Ovary (tissue), 9 donors: ENCODE data around the gene MED7. TPM values are rescaled to one million over a fixed set of nuclear protein-coding genes. Genes with fewer than 3 reads are reported as not detected.

Experiments
- DNase-seq, 5 donors: peaks; one replicate each; pipeline ENCODE4 v3.0.0-alpha.2; 2019 to 2020
- H3K27ac ChIP-seq, 2 donors: fragments of 200-600 bp; one replicate each; pipeline versions ENCODE4 v1.5.1 to v1.8.0; 2019 to 2022
- H3K27me3 ChIP-seq: fragments of 200-600 bp; one replicate; pipeline ENCODE4 v1.8.0; 2022
- H3K36me3 ChIP-seq: fragments of 200-600 bp; sonication (generic); one replicate; pipeline ENCODE4 v1.5.1; 2019
- H3K4me1 ChIP-seq: one replicate; pipeline ENCODE4 v1.8.1; 2013; ENCODE audit warnings: mild to moderate bottlenecking, moderate library complexity; ENCODE audit not compliant: insufficient read depth
- H3K4me3 ChIP-seq: fragments of 200-600 bp; sonication (generic); one replicate; pipeline ENCODE4 v1.5.1; 2017
- H3K9me3 ChIP-seq, 2 donors: fragments of 200-600 bp in 1 of 2; sonication (generic) in 1 of 2; one replicate each; pipeline versions ENCODE4 v1.5.1 to v1.8.1; 2013 to 2019; ENCODE audit warnings: mild to moderate bottlenecking in 1 of 2, moderate library complexity in 1 of 2
- CTCF ChIP-seq, 3 donors: fragments of 450-650 bp in 2 of 3; fragments of 200-600 bp in 1 of 3; IDR thresholded peaks; one replicate each; pipeline versions ENCODE4 v1.5.1 to v1.8.0; 2016 to 2022; ENCODE audit warnings: antibody characterized with exemption in 3 of 3, mild to moderate bottlenecking in 1 of 3
- EP300 ChIP-seq: sonication (generic); formaldehyde crosslinking; IDR thresholded peaks from one replicate; pipeline ENCODE4 v1.6.1; 2017; ENCODE audit warnings: antibody characterized with exemption
- POLR2A ChIP-seq: fragments of 450-650 bp; IDR thresholded peaks from one replicate; pipeline ENCODE4 v1.6.1; 2017; ENCODE audit warnings: antibody characterized with exemption, mild to moderate bottlenecking, moderate library complexity
- WGBS, 3 donors: extraction: QIAGEN DNeasy Blood & Tissue Kit in 1 of 3; methylation state at CpG; one replicate each; pipeline versions ENCODE4 v1.1.5 to v1.1.7; 2013 to 2017; 5-methylcytosine and 5-hydroxymethylcytosine counted together
- intact Hi-C, 4 donors: fragments of 100-400 bp; cut with DNase I; formaldehyde crosslinking; loops; one replicate each; pipeline versions ENCODE4 v1.11.0 to v1.15.1; 2022 to 2023
- polyA plus RNA-seq, 2 donors: library from polyadenylated mRNA; stranded (reverse); fragments of 200-250 nt in 1 of 2; fragments of 350-450 nt in 1 of 2; fragmentation: Illumina TruSeq in 1 of 2; extraction: RNeasy Lipid Tissue Mini Kit (QIAGEN cat#74804) in 1 of 2; gene quantifications; one replicate each; pipeline ENCODE4 v1.2.3, GENCODE V29; 2013 to 2014
- total RNA-seq, 7 donors: library from RNA; depleted of rRNA in 2 of 7; stranded (reverse); fragments of >200 nt in 2 of 7; fragmentation: NEBNext Ultra II Directional in 3 of 7; extraction: Animal tissue kit (Norgen Biotek cat#: 25700) in 3 of 7; gene quantifications; one replicate each; pipeline versions ENCODE4 v1.1.0 to v1.2.4, GENCODE V29; 2016 to 2023
- donor health status: DM: no; HTN: no; CAD: no; lungs with moderate emphysema.
- donor health status: DM: no; HTN: no; CAD: no.
- donor health status: Bipolar disorder and iron deficiency.
- donor health status: DM: yes; HTN: yes; CAD: no.
- donor health status: DM: no; HTN: no; CAD: no.
- donor health status: DM: yes; HTN: yes; CAD: no.

MED7 gene
- total and polyA plus RNA-seq, 9 donors: 7.7 to 15.1 (median 11.5) TPM

GRCh38 chr5:157180374-157181264, 38.0 kb upstream of the MED7 start, which contains the start of gene ITK:
Gene ITK (plus strand): TSS chr5:157180840. CDS start chr5:157180978, 138 bp downstream.
- no peak for TF ChIP-seq POLR2A
- no peak for TF ChIP-seq CTCF (IDR thresholded peaks at IDR 0.05)
- TF ChIP-seq EP300: no peak
- no peak for DNase-seq
- intact Hi-C loops: no loop called here
- H3K27me3 ChIP-seq: no peaks in the 10 kb centered on the region
- no peaks in the 10 kb centered on the region for H3K36me3 ChIP-seq
- no peak within 1 kb of the TSS for H3K27ac ChIP-seq
- 63 to 75% (median 66%) methylated on average over 8 of the region's 8 CpGs for WGBS, 3 donors
- no peak within 1 kb of the TSS for H3K4me3 ChIP-seq
- H3K9me3 ChIP-seq: no peaks in the 10 kb centered on the region
- H3K4me1 ChIP-seq: no peaks in the 10 kb centered on the region

- no peak for DNase-seq
- Histone ChIP-seq H3K36me3 (no peaks in the 10 kb centered on the region), H3K4me3 (no peak overlapping the region), H3K27me3 (no peaks in the 10 kb centered on the region), H3K9me3 (no peaks in the 10 kb centered on the region), H3K27ac (no peak overlapping the region), H3K4me1 (no peaks in the 10 kb centered on the region)
- intact Hi-C loops: no loop called here
- TF ChIP-seq CTCF (IDR thresholded peaks at IDR 0.05) (no peak), POLR2A (no peak), EP300 (no peak)
- WGBS, 3 donors: 70 to 87% (median 85%) methylated on average over 3 of the region's 3 CpGs
Measured at GRCh38 chr5:157178966-157179365, 36.3 kb upstream of the MED7 start.

GRCh38 chr5:157177953-157178352, 35.3 kb upstream of the MED7 start:
- Histone ChIP-seq H3K9me3 (no peaks in the 10 kb centered on the region), H3K27me3 (no peaks in the 10 kb centered on the region), H3K27ac (no peak overlapping the region), H3K4me3 (no peak overlapping the region), H3K36me3 (no peaks in the 10 kb centered on the region), H3K4me1 (no peaks in the 10 kb centered on the region)
- intact Hi-C loops: no loop called here
- no peak for DNase-seq
- 61 to 73% (median 63%) methylated on average over 6 of the region's 6 CpGs for WGBS, 3 donors
- TF ChIP-seq POLR2A (no peak), CTCF (IDR thresholded peaks at IDR 0.05) (no peak), EP300 (no peak)

DNA sequence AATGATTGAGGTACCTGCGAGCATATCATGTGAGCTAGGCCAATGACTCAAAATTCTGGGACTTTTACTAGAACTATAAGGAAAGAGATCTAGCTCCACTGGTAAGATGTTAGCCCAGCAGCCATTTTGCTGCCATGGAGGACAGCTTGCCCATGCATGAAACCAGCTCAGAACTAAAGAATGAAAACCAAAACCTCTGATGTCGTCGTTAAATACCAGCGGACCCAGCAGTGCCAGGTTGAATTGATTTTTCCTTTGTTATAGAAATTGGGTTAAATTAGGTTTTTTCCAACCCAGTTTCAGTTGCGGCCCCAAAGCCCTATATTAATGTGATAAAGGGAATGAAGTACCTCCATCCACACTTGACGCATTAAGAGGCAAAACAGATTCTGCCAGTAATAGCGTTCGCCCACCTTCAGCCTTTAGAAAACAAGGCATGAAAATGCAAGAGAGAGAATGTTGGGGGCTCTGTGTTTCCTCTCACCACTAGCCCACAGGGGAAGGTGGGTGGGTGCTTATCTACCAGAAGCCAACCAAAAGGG, 32.5 kb upstream of the MED7 start:
- no peak overlapping the region for H3K27ac ChIP-seq
- H3K27me3 ChIP-seq: no peaks in the 10 kb centered on the region
- TF ChIP-seq CTCF (IDR thresholded peaks at IDR 0.05) (no peak), POLR2A (no peak), EP300 (no peak)
- no peak overlapping the region for H3K4me3 ChIP-seq
- H3K9me3 ChIP-seq: no peaks in the 10 kb centered on the region
- WGBS, 3 donors: 87 to 97% (median 95%) methylated on average over 8 of the region's 8 CpGs
- intact Hi-C loops: no loop called here
- H3K4me1 ChIP-seq: no peaks in the 10 kb centered on the region
- no peaks in the 10 kb centered on the region for H3K36me3 ChIP-seq
- DNase-seq: no peak
